Activated effector memory CD4-positive, alpha-beta T cell treated with Interleukin-2 at 50 U/mL for 16 hours (primary cell): Measurements from ENCODE around the gene GATB.

Experiments used
- DNase-seq: peaks from one replicate; pipeline ENCODE4 v3.0.0-alpha.2; 2020

The GATB gene

GRCh38 chr4:151728679-151729078, 32.1 kb downstream of the GATB start:
- DNase-seq = no peak

- no peak for DNase-seq
Measured at GRCh38 chr4:151728006-151728405, 32.8 kb downstream of the GATB start.

- no peak for DNase-seq
Measured at GRCh38 chr4:151727365-151727764, 33.4 kb downstream of the GATB start.

GRCh38 chr4:151725087-151725486, 35.7 kb downstream of the GATB start:
- no peak for DNase-seq

- DNase-seq = no peak
Measured at GRCh38 chr4:151721916-151722315, 38.9 kb downstream of the GATB start.

- DNase-seq = no peak
Measured at GRCh38 chr4:151721466-151721865, 39.3 kb downstream of the GATB start.

GRCh38 chr4:151719956-151720334, 40.9 kb downstream of the GATB start:
- no peak for DNase-seq

GRCh38 chr4:151718984-151719955, 41.5 kb downstream of the GATB start:
- no peak for DNase-seq

GRCh38 chr4:151717909-151718628, 42.7 kb downstream of the GATB start:
- DNase-seq = no peak

GRCh38 chr4:151717314-151717713, 43.5 kb downstream of the GATB start:
- no peak for DNase-seq

GRCh38 chr4:151716324-151716723, 44.5 kb downstream of the GATB start:
- DNase-seq = no peak

- no peak for DNase-seq
Measured at GRCh38 chr4:151715881-151716280, 44.9 kb downstream of the GATB start.

- no peak for DNase-seq
Measured at GRCh38 chr4:151712777-151713176, 48.0 kb downstream of the GATB start.

GRCh38 chr4:151711646-151712045, 49.2 kb downstream of the GATB start:
- no peak for DNase-seq

GRCh38 chr4:151709587-151709986, 51.2 kb downstream of the GATB start:
- no peak for DNase-seq

GRCh38 chr4:151709071-151709470, 51.7 kb downstream of the GATB start:
- DNase-seq = no peak

- DNase-seq = no peak
Measured at GRCh38 chr4:151708100-151708499, 52.7 kb downstream of the GATB start.

- DNase-seq = no peak
Measured at GRCh38 chr4:151703401-151703800, 57.4 kb downstream of the GATB start.

- no peak for DNase-seq
Measured at GRCh38 chr4:151702256-151702655, 58.6 kb downstream of the GATB start.

GRCh38 chr4:151700566-151701316, 60.1 kb downstream of the GATB start:
- DNase-seq = no peak

GRCh38 chr4:151698213-151698612, 62.6 kb downstream of the GATB start:
- no peak for DNase-seq

- DNase-seq = no peak
Measured at GRCh38 chr4:151694961-151695720, 65.7 kb downstream of the GATB start.
